HCT116 (cell line): Measurements from ENCODE around the gene ABHD2. TPM values are rescaled to one million over a fixed set of nuclear protein-coding genes. Genes with fewer than 3 reads are reported as not detected.

Source experiments
- ATAC-seq: fragments of 200-7000 bp; cut with Tn5 transposase; 2 replicates; pipeline ENCODE4 v1.9.1; 2020; ENCODE audit warnings: mild to moderate bottlenecking, moderate library complexity
- BruUV-seq: library from RNA; stranded (reverse); fragments of 400-500 nt; replicated peaks from 2 replicates; lab custom pipeline; 2021; lab: Mats Ljungman, UMichigan
- CTCF ChIA-PET: fragments of 300-600 bp; sonication (Branson Sonifier 250); formaldehyde crosslinking; loops from one replicate; lab custom pipeline; 2021; ENCODE audit warnings: antibody characterized with exemption; lab: Charles Lee
- POLR2A ChIA-PET: fragments of 300-600, 350-600 bp; sonication (Branson Sonifier 250); formaldehyde crosslinking; loops from one replicate; lab custom pipeline; 2021; ENCODE audit warnings: antibody characterized with exemption; lab: Charles Lee
- RAD21 ChIA-PET, 2 experiments: fragments of 300-600 bp; sonication (Branson Sonifier 250); formaldehyde crosslinking; loops; one replicate each; lab custom pipeline; 2023; ENCODE audit warnings: low total read pairs in 2 of 2; ENCODE audit not compliant: uncharacterized antibody in 2 of 2, unreplicated experiment in 2 of 2, low non-redundant PET in 1 of 2; lab: Charles Lee
- DNase-seq: peaks from one replicate; pipeline ENCODE4 v3.0.0-alpha.2; 2010; ENCODE audit warnings: low read depth, low spot score
- H2AFZ ChIP-seq: fragments of 200-600 bp; shearing (Covaris generic), sonication (generic); 2 replicates; pipeline ENCODE4 v1.6.1; 2017; ENCODE audit warnings: low read depth, mixed run types, mixed read lengths, antibody characterized with exemption, low read length; ENCODE audit not compliant: poor library complexity, severe bottlenecking
- H3K27ac ChIP-seq: 2 replicates; pipeline ENCODE4 v1.5.1; 2012; ENCODE audit warnings: low read depth, low read length
- H3K27me3 ChIP-seq: fragments of 200-600 bp; sonication (generic); 2 replicates; pipeline ENCODE4 v1.6.1; 2016; ENCODE audit warnings: mixed run types, low read length, mixed read lengths; ENCODE audit not compliant: insufficient read depth
- H3K36me3 ChIP-seq, 2 experiments: fragments of 200-500 bp in 1 of 2; fragments of 200-600 bp in 1 of 2; sonication (Bioruptor generic) in 1 of 2; sonication (generic) in 1 of 2; 2 replicates each; pipeline versions ENCODE4 v1.5.1 to v1.6.1; 2014 to 2016; ENCODE audit warnings: low read length in 2 of 2, inconsistent platforms in 1 of 2, mixed read lengths in 1 of 2, mixed run types in 1 of 2; ENCODE audit not compliant: insufficient read depth in 2 of 2, control insufficient read depth in 1 of 2
- H3K4me1 ChIP-seq, 2 experiments: fragments of 200-600 bp in 1 of 2; sonication (generic) in 1 of 2; 2 replicates each; pipeline versions ENCODE4 v1.5.1 to v1.6.1; 2012 to 2017; ENCODE audit warnings: low read length in 2 of 2, inconsistent platforms in 1 of 2, mild to moderate bottlenecking in 1 of 2, mixed read lengths in 1 of 2, mixed run types in 1 of 2, moderate library complexity in 1 of 2; ENCODE audit not compliant: insufficient read depth in 2 of 2, control insufficient read depth in 1 of 2
- H3K4me2 ChIP-seq: fragments of 200-600 bp; sonication (generic); 2 replicates; pipeline ENCODE4 v1.6.1; 2017; ENCODE audit warnings: mixed run types, low read length, mixed read lengths
- H3K4me3 ChIP-seq, 2 experiments: fragments of 200-600 bp in 1 of 2; sonication (generic) in 1 of 2; replicated peaks in 1 of 2; 2 replicates each; pipeline ENCODE4 v1.5.1; 2011 to 2016; ENCODE audit warnings: low read length in 2 of 2, control low read depth in 1 of 2, low read depth in 1 of 2, mild to moderate bottlenecking in 1 of 2, mixed read lengths in 1 of 2, mixed run types in 1 of 2
- H3K79me2 ChIP-seq: fragments of 200-600 bp; sonication (generic); 2 replicates; pipeline ENCODE4 v1.6.1; 2017; ENCODE audit warnings: mild to moderate bottlenecking, mixed run types, low read length, moderate library complexity, mixed read lengths; ENCODE audit not compliant: insufficient read depth
- H3K9ac ChIP-seq: fragments of 200-600 bp; sonication (generic); 2 replicates; pipeline ENCODE4 v1.6.1; 2016; ENCODE audit warnings: low read length, mixed read lengths
- H3K9me2 ChIP-seq: fragments of 200-600 bp; sonication (generic), shearing (Covaris generic); 2 replicates; pipeline ENCODE4 v1.6.1; 2017; ENCODE audit warnings: mixed run types, mild to moderate bottlenecking, moderate library complexity; ENCODE audit not compliant: insufficient read depth
- H3K9me3 ChIP-seq, 2 experiments: fragments of 200-500 bp in 1 of 2; fragments of 200-600 bp in 1 of 2; sonication (Bioruptor generic) in 1 of 2; sonication (generic) in 1 of 2; 2 replicates each; pipeline ENCODE4 v1.6.1; 2014 to 2017; ENCODE audit warnings: low read length in 2 of 2, mixed read lengths in 2 of 2, inconsistent platforms in 1 of 2, low read depth in 1 of 2, mild to moderate bottlenecking in 1 of 2, mixed run types in 1 of 2, moderate library complexity in 1 of 2; ENCODE audit not compliant: control insufficient read depth in 1 of 2, insufficient read depth in 1 of 2
- H4K20me1 ChIP-seq: fragments of 200-600 bp; sonication (generic), shearing (Covaris generic); 2 replicates; pipeline ENCODE4 v1.6.1; 2017; ENCODE audit warnings: mixed run types, mild to moderate bottlenecking, moderate library complexity; ENCODE audit not compliant: insufficient read depth
- CEBPB ChIP-seq: IDR thresholded peaks from 2 replicates; pipeline ENCODE4 v1.6.1; 2012; ENCODE audit warnings: low read depth
- EGR1 ChIP-seq: IDR thresholded peaks from 2 replicates; pipeline ENCODE4 v1.6.1; 2012; ENCODE audit warnings: low read depth
- ELF1 ChIP-seq: IDR thresholded peaks from 2 replicates; pipeline ENCODE4 v1.6.1; 2012; ENCODE audit warnings: low read depth, borderline replicate concordance
- POLR2A ChIP-seq: IDR thresholded peaks from 2 replicates; pipeline ENCODE4 v1.7.0; 2011; ENCODE audit warnings: borderline replicate concordance; ENCODE audit not compliant: insufficient read depth, insufficient read length; ENCODE audit errors: extremely low read depth
- POLR2AphosphoS5 ChIP-seq: IDR thresholded peaks from 2 replicates; pipeline ENCODE4 v1.6.1; 2011; ENCODE audit warnings: mild to moderate bottlenecking, low read depth, low read length, moderate library complexity
- RAD21 ChIP-seq: IDR thresholded peaks from 2 replicates; pipeline ENCODE4 v1.6.1; 2012; ENCODE audit warnings: low read depth, mild to moderate bottlenecking
- SIN3A ChIP-seq: IDR thresholded peaks from 2 replicates; pipeline ENCODE4 v1.6.1; 2012; ENCODE audit warnings: low read depth
- TCF7L2 ChIP-seq: IDR thresholded peaks from 2 replicates; pipeline ENCODE4 v1.7.0; 2011; ENCODE audit warnings: borderline replicate concordance, inconsistent platforms; ENCODE audit not compliant: insufficient read depth, insufficient read length; ENCODE audit errors: extremely low read depth
- ZFX ChIP-seq: fragments of 450-650 bp; IDR thresholded peaks from 2 replicates; pipeline ENCODE4 v1.6.1; 2017
- intact Hi-C: fragments of 100-400 bp; cut with micrococcal nuclease; formaldehyde crosslinking; loops from 2 replicates; pipeline ENCODE4 v1.10.0; 2022
- total RNA-seq: library from RNA; stranded (reverse); gene quantifications from one replicate; pipeline ENCODE4 v1.2.1, GENCODE V29; 2021; ENCODE audit not compliant: unreplicated experiment
- TF ChIP-seq, protein P1 (sequence below): IDR thresholded peaks from 2 replicates; pipeline ENCODE4 v1.6.1; 2012; ENCODE audit warnings: low read depth
- TF ChIP-seq, protein P2 (sequence below), 3 experiments: fragments of 200-600 bp in 1 of 3; sonication (generic) in 1 of 3; IDR thresholded peaks in 2 of 3; conservative IDR thresholded peaks in 1 of 3; 2 replicates each; pipeline ENCODE4 v1.5.1; 2012 to 2017; ENCODE audit warnings: low read depth in 2 of 3, low read length in 2 of 3, antibody characterized with exemption in 1 of 3, borderline replicate concordance in 1 of 3, control low read depth in 1 of 3, mild to moderate bottlenecking in 1 of 3, mixed read lengths in 1 of 3, mixed run types in 1 of 3, moderate library complexity in 1 of 3; ENCODE audit not compliant: insufficient read depth in 1 of 3

The ABHD2 gene
- total RNA-seq, 1 experiment from 2014 or later = 40.8 TPM

DNA sequence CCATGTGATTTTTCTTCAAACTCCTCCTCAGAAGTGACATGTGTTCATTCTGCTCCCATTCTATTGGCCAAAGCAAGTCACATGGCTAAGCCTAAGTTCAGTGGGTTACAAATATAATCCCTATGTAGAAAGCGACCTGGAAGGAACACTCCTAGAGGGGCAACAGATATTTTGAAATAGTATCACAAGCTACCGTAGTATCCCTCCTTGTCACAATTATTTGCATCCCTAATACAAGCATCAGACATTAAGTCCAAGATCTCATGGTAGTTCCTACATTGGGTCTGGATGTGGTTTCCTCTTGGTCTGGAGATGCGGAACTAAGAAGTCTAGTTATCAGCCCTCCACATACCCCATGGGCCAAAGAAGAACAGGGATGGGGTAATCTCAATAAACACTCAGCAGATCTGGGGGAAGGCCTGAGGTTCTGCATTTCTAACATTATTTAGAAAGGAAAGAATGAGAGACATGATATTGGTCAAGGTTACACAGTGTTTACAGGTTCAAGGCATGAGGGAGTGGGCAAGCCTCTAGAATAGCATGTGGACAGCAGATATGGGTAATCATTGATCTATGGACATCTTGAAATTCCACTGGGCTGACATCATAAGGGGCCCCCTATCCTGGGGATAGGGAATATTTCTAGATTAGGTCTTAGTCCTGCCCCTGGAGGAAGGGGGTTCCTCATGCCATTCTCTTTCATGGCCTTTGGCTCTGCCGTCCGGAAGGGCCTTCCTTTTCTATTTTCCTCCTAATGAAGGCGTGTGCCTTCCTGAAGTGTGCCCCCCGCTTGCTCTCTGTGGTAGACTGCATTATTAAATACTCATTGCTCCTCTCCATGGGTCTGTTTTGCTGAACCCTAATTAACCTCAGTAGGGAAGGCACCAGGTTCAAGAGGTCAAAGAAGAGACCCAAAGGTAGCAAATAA lies 17.8 kb upstream of the ABHD2 start (continued):
- TF ChIP-seq, protein P1, sequence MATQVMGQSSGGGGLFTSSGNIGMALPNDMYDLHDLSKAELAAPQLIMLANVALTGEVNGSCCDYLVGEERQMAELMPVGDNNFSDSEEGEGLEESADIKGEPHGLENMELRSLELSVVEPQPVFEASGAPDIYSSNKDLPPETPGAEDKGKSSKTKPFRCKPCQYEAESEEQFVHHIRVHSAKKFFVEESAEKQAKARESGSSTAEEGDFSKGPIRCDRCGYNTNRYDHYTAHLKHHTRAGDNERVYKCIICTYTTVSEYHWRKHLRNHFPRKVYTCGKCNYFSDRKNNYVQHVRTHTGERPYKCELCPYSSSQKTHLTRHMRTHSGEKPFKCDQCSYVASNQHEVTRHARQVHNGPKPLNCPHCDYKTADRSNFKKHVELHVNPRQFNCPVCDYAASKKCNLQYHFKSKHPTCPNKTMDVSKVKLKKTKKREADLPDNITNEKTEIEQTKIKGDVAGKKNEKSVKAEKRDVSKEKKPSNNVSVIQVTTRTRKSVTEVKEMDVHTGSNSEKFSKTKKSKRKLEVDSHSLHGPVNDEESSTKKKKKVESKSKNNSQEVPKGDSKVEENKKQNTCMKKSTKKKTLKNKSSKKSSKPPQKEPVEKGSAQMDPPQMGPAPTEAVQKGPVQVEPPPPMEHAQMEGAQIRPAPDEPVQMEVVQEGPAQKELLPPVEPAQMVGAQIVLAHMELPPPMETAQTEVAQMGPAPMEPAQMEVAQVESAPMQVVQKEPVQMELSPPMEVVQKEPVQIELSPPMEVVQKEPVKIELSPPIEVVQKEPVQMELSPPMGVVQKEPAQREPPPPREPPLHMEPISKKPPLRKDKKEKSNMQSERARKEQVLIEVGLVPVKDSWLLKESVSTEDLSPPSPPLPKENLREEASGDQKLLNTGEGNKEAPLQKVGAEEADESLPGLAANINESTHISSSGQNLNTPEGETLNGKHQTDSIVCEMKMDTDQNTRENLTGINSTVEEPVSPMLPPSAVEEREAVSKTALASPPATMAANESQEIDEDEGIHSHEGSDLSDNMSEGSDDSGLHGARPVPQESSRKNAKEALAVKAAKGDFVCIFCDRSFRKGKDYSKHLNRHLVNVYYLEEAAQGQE = no peak
- TF ChIP-seq CEBPB (no peak), POLR2A (no peak), POLR2AphosphoS5 (no peak)
- TF ChIP-seq, all 23 proteins: peak for 0

DNA sequence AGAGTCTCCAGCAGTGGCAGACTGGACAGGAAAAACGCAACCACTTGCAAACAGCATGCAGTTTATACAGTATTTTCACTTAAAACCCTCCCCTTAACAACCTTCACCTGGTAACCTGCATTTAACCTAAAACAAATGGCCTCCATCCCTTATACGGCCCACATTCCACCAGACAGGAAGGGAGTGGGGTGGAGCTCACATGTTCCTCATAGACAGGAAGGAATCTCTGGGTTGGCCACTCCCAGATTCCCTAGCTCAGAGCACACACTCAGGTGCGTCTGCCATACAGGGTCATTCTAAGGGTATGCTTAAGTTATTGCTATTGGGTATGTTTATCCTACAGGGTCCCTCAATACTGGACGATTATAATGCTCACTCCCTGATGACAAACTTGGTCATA lies 16.8 kb upstream of the ABHD2 start:
- no TSS peak for BruUV-seq
- Histone ChIP-seq H3K4me2 (no peak overlapping the region), H3K27me3 (no peaks in the 10 kb centered on the region), H3K36me3 (no peaks in the 10 kb centered on the region), H3K79me2 (no peaks in the 10 kb centered on the region), H3K4me1 (peaks cover 0 to 14% of the 10 kb centered on the region in 2 experiments; a peak in 2 of 4 replicates), H3K4me3 (no peak overlapping the region), H3K9me3 (peaks cover 8 to 20% of the 10 kb centered on the region in 2 experiments; a peak in 2 of 4 replicates), H3K9ac (no peak overlapping the region), H4K20me1 (no peaks in the 10 kb centered on the region), H2AFZ (no peak overlapping the region), H3K27ac (no peak overlapping the region), H3K9me2 (no peaks in the 10 kb centered on the region)
- RAD21 ChIA-PET = no interaction called here
- peak; percentile 64; the same call in 1 of the 2 replicates for ATAC-seq
- CTCF ChIA-PET = interaction anchor here (1.8 kb wide), 1 partner anchor 14 kb away, joined by 5 read pairs; no protein-coding TSS in a partner anchor
- DNase-seq = no peak
- TF ChIP-seq ZFX = no peak
- no peak for TF ChIP-seq CEBPB
- no peak for TF ChIP-seq EGR1
- TF ChIP-seq ELF1 = no peak
- TF ChIP-seq RAD21 = no peak
- no peak for TF ChIP-seq SIN3A
- no peak for TF ChIP-seq TCF7L2
- TF ChIP-seq, protein P2, sequence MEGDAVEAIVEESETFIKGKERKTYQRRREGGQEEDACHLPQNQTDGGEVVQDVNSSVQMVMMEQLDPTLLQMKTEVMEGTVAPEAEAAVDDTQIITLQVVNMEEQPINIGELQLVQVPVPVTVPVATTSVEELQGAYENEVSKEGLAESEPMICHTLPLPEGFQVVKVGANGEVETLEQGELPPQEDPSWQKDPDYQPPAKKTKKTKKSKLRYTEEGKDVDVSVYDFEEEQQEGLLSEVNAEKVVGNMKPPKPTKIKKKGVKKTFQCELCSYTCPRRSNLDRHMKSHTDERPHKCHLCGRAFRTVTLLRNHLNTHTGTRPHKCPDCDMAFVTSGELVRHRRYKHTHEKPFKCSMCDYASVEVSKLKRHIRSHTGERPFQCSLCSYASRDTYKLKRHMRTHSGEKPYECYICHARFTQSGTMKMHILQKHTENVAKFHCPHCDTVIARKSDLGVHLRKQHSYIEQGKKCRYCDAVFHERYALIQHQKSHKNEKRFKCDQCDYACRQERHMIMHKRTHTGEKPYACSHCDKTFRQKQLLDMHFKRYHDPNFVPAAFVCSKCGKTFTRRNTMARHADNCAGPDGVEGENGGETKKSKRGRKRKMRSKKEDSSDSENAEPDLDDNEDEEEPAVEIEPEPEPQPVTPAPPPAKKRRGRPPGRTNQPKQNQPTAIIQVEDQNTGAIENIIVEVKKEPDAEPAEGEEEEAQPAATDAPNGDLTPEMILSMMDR (IDR thresholded peaks at IDR 0.05 in 2 of 3, conservative IDR thresholded peaks at IDR 0.05 in 1 of 3; ENCODE audit: borderline replicate concordance in 1 of 3, insufficient read depth in 1 of 3, low read depth in 2 of 3, low read length in 2 of 3) = no peak
- intact Hi-C loops = no loop called here
- POLR2A ChIA-PET = no interaction called here
